Ectodermal cell (in vitro differentiated cells): ENCODE measurements around the gene IMMT.
"Not testable (repeated sequence)": the region's sequence is repeated elsewhere in the genome, so short reads cannot be mapped to it uniquely, and the experiment has no call there.

ENCODE experiments used
- H3K27ac ChIP-seq: 2 replicates; pipeline ENCODE4 v1.7.0; 2013; ENCODE audit warnings: mild to moderate bottlenecking, low read depth, low read length; ENCODE audit not compliant: insufficient read depth, poor library complexity, severe bottlenecking
- H3K27me3 ChIP-seq: 2 replicates; pipeline ENCODE4 v1.7.0; 2013; ENCODE audit warnings: mild to moderate bottlenecking, low read length; ENCODE audit not compliant: insufficient read depth, control insufficient read depth, poor library complexity, severe bottlenecking
- H3K36me3 ChIP-seq: one replicate; pipeline ENCODE4 v1.7.0; 2013; ENCODE audit warnings: low read length; ENCODE audit not compliant: control insufficient read depth, insufficient read depth
- H3K4me1 ChIP-seq: one replicate; pipeline ENCODE4 v1.7.0; 2013; ENCODE audit warnings: low read length; ENCODE audit not compliant: control insufficient read depth, insufficient read depth
- H3K4me3 ChIP-seq: 2 replicates; pipeline ENCODE4 v1.7.0; 2013; ENCODE audit warnings: low read depth, low read length, control low read depth; ENCODE audit not compliant: insufficient read depth
- H3K9me3 ChIP-seq: 2 replicates; pipeline ENCODE4 v1.7.0; 2013; ENCODE audit warnings: mild to moderate bottlenecking, low read length, moderate library complexity; ENCODE audit not compliant: control insufficient read depth
- WGBS, 2 experiments: methylation state at CpG; one replicate each; pipeline ENCODE4 v1.1.7; 2013; ENCODE audit warnings: missing lambda C conversion rate in 2 of 2; 5-methylcytosine and 5-hydroxymethylcytosine counted together

The IMMT gene

GRCh38 chr2:86235196-86235980 lies 40.1 kb upstream of the IMMT start:
- no peaks in the 10 kb centered on the region for H3K4me1 ChIP-seq
- H3K27me3 ChIP-seq, result no peaks in the 10 kb centered on the region
- no peak overlapping the region for H3K4me3 ChIP-seq
- no peaks in the 10 kb centered on the region for H3K36me3 ChIP-seq
- H3K27ac ChIP-seq, result no peak overlapping the region
- H3K9me3 ChIP-seq, result no peaks in the 10 kb centered on the region
- WGBS, 2 experiments, result 70 to 75% methylated on average over 12 of the region's 12 CpGs

- no peak overlapping the region for H3K4me3 ChIP-seq
- H3K27me3 ChIP-seq, result no peaks in the 10 kb centered on the region
- no peaks in the 10 kb centered on the region for H3K36me3 ChIP-seq
- no peaks in the 10 kb centered on the region for H3K4me1 ChIP-seq
- H3K9me3 ChIP-seq, result no peaks in the 10 kb centered on the region
- 87 to 92% methylated on average over 3 of the region's 3 CpGs for WGBS, 2 experiments
- no peak overlapping the region for H3K27ac ChIP-seq
Measured at GRCh38 chr2:86234563-86235131, 39.4 kb upstream of the IMMT start.

DNA sequence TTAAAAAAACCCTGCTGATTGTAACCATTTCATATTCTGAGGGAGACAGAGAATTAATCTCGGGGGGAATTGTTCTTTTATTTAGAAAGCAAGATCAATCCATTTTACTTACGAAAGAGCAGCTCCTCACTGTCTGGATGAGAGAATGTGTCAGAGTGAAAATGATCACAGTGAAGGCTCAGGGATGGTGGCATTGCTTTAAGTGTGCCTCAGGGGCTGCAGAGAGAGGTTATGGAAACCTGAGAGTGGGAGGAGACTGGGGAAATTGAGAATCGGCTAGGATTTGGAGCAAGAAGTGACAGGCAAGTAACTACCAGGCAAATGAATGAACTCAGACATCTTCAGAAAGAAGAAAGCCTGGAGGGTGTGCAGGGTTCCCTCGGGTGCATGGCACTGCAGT lies 38.2 kb upstream of the IMMT start:
- Histone ChIP-seq H3K36me3 (no peaks in the 10 kb centered on the region), H3K4me3 (no peak overlapping the region), H3K27me3 (no peaks in the 10 kb centered on the region), H3K4me1 (no peaks in the 10 kb centered on the region), H3K9me3 (no peaks in the 10 kb centered on the region), H3K27ac (no peak overlapping the region)
- WGBS, 2 experiments, result 66 to 74% methylated on average over 4 of the region's 4 CpGs

DNA sequence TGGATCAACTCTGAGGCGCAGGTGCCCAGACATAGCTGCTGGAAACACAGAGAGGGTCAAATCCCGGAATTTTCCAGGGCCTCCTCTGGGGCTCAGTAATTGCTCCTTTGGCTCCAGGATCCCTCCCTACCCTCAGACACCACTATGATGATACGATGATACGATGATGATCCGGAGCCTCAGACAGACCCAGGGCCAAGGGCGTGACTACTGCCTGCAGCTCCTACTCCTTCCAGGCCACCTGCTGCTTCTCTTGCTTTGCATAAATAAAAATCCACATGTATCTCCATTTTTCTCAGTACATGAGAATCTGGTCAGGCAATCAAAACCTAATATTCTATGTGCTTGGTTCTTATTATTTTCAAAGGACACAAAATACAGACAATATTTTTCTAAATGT lies 37.6 kb upstream of the IMMT start:
- H3K27me3 ChIP-seq, result no peaks in the 10 kb centered on the region
- H3K27ac ChIP-seq, result no peak overlapping the region
- H3K4me3 ChIP-seq, result no peak overlapping the region
- no peaks in the 10 kb centered on the region for H3K36me3 ChIP-seq
- 92 to 93% methylated on average over 6 of the region's 6 CpGs for WGBS, 2 experiments
- H3K9me3 ChIP-seq, result no peaks in the 10 kb centered on the region
- no peaks in the 10 kb centered on the region for H3K4me1 ChIP-seq

- Histone ChIP-seq H3K4me1 (no peaks in the 10 kb centered on the region), H3K4me3 (no peak overlapping the region), H3K27ac (no peak overlapping the region), H3K36me3 (no peaks in the 10 kb centered on the region), H3K9me3 (no peaks in the 10 kb centered on the region), H3K27me3 (no peaks in the 10 kb centered on the region)
- WGBS, 2 experiments, result 92 to 93% methylated on average over 15 of the region's 15 CpGs
Measured at GRCh38 chr2:86232373-86232784, 37.1 kb upstream of the IMMT start.

DNA sequence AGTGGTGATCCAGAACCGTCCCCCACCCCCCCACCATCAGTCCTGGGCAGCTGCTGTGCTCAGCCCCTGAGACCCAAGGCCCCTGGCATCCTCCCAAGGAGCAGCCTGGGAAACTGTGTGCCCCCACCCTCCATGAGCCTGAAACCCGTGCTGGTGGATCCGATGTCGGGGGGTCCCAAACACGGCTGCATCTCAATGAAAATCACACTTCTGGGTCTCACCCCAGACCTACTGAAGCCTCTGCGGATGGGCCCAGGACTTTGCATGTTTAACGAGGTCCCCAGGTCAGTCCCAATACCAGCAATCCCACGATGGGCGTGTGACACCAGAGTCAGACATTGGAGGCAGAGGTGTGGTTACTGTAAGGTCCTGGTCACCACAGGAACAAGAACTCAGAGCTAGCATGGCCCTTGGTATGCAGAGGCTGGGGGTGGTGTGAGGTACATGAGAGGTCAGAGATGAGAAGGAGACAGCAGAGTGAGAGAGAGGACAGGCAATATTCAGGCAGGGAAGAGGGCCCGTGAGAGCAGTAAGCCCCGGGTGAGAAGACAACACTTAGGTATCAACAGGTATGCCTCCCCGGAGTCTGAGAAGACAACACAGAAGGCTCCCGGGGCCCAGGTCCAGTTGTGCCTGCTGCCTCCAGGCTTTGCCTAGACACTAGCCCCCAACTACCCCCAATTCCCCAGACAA lies 36.6 kb upstream of the IMMT start:
- Histone ChIP-seq H3K27ac (no peak overlapping the region), H3K4me1 (no peaks in the 10 kb centered on the region), H3K9me3 (no peaks in the 10 kb centered on the region), H3K27me3 (no peaks in the 10 kb centered on the region), H3K4me3 (no peak overlapping the region), H3K36me3 (no peaks in the 10 kb centered on the region)
- 91 to 92% methylated on average over 13 of the region's 13 CpGs for WGBS, 2 experiments

- H3K9me3 ChIP-seq, result no peaks in the 10 kb centered on the region
- no peaks in the 10 kb centered on the region for H3K36me3 ChIP-seq
- H3K27ac ChIP-seq, result no peak overlapping the region
- no peaks in the 10 kb centered on the region for H3K27me3 ChIP-seq
- H3K4me1 ChIP-seq, result no peaks in the 10 kb centered on the region
- 76 to 82% methylated on average over 5 of the region's 5 CpGs for WGBS, 2 experiments
- H3K4me3 ChIP-seq, result no peak overlapping the region
Measured at GRCh38 chr2:86230961-86231360, 35.7 kb upstream of the IMMT start.

DNA sequence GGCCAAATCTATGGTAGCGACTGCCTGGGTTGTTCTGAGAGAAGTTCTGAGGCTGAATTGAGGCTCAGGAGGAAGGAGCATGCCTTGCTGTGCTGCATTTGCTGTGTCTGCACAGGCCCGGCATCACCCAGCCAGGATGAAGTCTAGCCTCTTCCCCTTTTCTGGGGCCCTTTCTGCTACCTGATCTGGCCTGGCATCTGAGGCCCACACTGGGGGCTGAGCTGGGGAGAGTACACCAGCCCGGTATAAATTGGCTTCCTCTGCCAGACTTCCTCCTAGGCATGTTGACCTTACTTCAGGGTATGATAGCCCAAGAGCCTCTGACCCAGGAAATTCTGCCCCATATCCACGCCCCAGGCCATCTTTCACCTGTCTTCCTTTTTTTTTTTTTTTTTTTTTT lies 34.0 kb upstream of the IMMT start:
- 80 to 91% methylated on average over 3 to 4 of the region's 4 CpGs for WGBS, 2 experiments
- no peaks in the 10 kb centered on the region for H3K27me3 ChIP-seq
- H3K27ac ChIP-seq, result no peak overlapping the region
- H3K4me1 ChIP-seq, result no peaks in the 10 kb centered on the region
- H3K9me3 ChIP-seq, result no peaks in the 10 kb centered on the region
- H3K4me3 ChIP-seq, result no peak overlapping the region
- H3K36me3 ChIP-seq, result no peaks in the 10 kb centered on the region

DNA sequence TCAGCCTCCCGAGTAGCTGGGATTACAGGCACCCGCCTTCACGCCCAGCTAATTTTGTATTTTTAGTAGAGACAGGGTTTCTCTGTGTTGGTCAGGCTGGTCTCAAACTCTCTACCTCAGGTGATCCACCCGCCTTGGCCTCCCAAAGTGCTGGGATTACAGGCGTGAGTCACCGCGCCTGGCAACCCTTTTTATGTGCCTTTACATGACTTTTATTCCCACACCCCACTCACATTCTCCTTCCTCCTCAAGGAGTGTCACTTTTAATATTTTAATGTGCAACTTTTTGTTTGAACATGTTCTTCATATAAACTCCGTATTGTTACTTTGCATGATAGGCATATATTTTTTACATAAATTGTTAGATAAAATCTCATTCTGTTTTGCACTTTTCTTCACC lies 33.3 kb upstream of the IMMT start:
- H3K4me1 ChIP-seq, H3K4me3 ChIP-seq: not testable (repeated sequence)
- WGBS, 2 experiments, result 93 to 95% methylated on average over 7 to 8 of the region's 8 CpGs

GRCh38 chr2:86227685-86228084 lies 32.4 kb upstream of the IMMT start:
- no peak overlapping the region for H3K4me3 ChIP-seq
- 88 to 94% methylated on average over 2 of the region's 2 CpGs for WGBS, 2 experiments
- H3K36me3 ChIP-seq, result no peaks in the 10 kb centered on the region
- no peaks in the 10 kb centered on the region for H3K9me3 ChIP-seq
- peaks cover 14% of the 10 kb centered on the region for H3K4me1 ChIP-seq
- no peaks in the 10 kb centered on the region for H3K27me3 ChIP-seq
- no peak overlapping the region for H3K27ac ChIP-seq

More for the DNA sequence above, 33.3 kb upstream of the IMMT start:
- not testable (repeated sequence) for H3K36me3 ChIP-seq, H3K27me3 ChIP-seq, H3K9me3 ChIP-seq, H3K27ac ChIP-seq
